Astrocyte (in vitro differentiated cells and primary cell): Measurements from ENCODE around the gene ARHGAP26. TPM values are rescaled to one million over a fixed set of nuclear protein-coding genes. Genes with fewer than 3 reads are reported as not detected.

ENCODE experiments used
- DNase-seq: peaks from one replicate; pipeline ENCODE4 v3.0.0-alpha.2; 2010; ENCODE audit warnings: low read depth
- FAIRE-seq: peaks from 2 replicates; lab custom pipeline; 2011; peaks lifted over from hg19 to GRCh38; lab: Jason Lieb, UNC
- H2AFZ ChIP-seq: 2 replicates; pipeline ENCODE4 v1.6.0; 2012; ENCODE audit warnings: low read depth, low read length, inconsistent platforms
- H3K27ac ChIP-seq: 2 replicates; pipeline ENCODE4 v1.5.1; 2011; ENCODE audit warnings: low read depth, low read length, inconsistent platforms
- H3K27me3 ChIP-seq: 2 replicates; pipeline ENCODE4 v1.6.0; 2011; ENCODE audit warnings: low read length, inconsistent platforms; ENCODE audit not compliant: insufficient read depth
- H3K36me3 ChIP-seq: 2 replicates; pipeline ENCODE4 v1.5.1; 2011; ENCODE audit warnings: low read length, inconsistent platforms; ENCODE audit not compliant: insufficient read depth
- H3K4me1 ChIP-seq: 2 replicates; pipeline ENCODE4 v1.5.1; 2011; ENCODE audit warnings: low read length, inconsistent platforms; ENCODE audit not compliant: insufficient read depth
- H3K4me2 ChIP-seq: 2 replicates; pipeline ENCODE4 v1.6.0; 2012; ENCODE audit warnings: low read length, inconsistent platforms
- H3K4me3 ChIP-seq: 2 replicates; pipeline ENCODE4 v1.5.1; 2011; ENCODE audit warnings: low read depth, mild to moderate bottlenecking, low read length, inconsistent platforms; ENCODE audit not compliant: insufficient read depth
- H3K79me2 ChIP-seq: 2 replicates; pipeline ENCODE4 v1.6.0; 2012; ENCODE audit warnings: mild to moderate bottlenecking, low read length, inconsistent platforms; ENCODE audit not compliant: insufficient read depth
- H3K9ac ChIP-seq: 2 replicates; pipeline ENCODE4 v1.6.0; 2012; ENCODE audit warnings: mild to moderate bottlenecking, low read length, inconsistent platforms
- H3K9me3 ChIP-seq: 2 replicates; pipeline ENCODE4 v1.5.1; 2012; ENCODE audit warnings: low read depth, mild to moderate bottlenecking, low read length, inconsistent platforms; ENCODE audit not compliant: insufficient read depth
- H4K20me1 ChIP-seq: 2 replicates; pipeline ENCODE4 v1.6.0; 2012; ENCODE audit warnings: low read length, inconsistent platforms; ENCODE audit not compliant: insufficient read depth
- H3K27ac Mint-ChIP-seq: one replicate; pipeline ENCODE4 v1.8.0; 2021; ENCODE audit warnings: mild to moderate bottlenecking, mixed read lengths; ENCODE audit not compliant: unreplicated experiment
- H3K27me3 Mint-ChIP-seq: one replicate; pipeline ENCODE4 v1.8.0; 2021; ENCODE audit warnings: low read depth, mixed read lengths; ENCODE audit not compliant: unreplicated experiment
- H3K36me3 Mint-ChIP-seq: one replicate; pipeline ENCODE4 v1.8.0; 2021; ENCODE audit warnings: low read depth, mixed read lengths; ENCODE audit not compliant: unreplicated experiment
- H3K4me1 Mint-ChIP-seq: one replicate; pipeline ENCODE4 v1.8.0; 2021; ENCODE audit warnings: low read depth, mixed read lengths; ENCODE audit not compliant: unreplicated experiment
- H3K4me3 Mint-ChIP-seq: one replicate; pipeline ENCODE4 v1.8.0; 2021; ENCODE audit warnings: mild to moderate bottlenecking, moderate library complexity, mixed read lengths; ENCODE audit not compliant: unreplicated experiment
- H3K9me3 Mint-ChIP-seq: one replicate; pipeline ENCODE4 v1.8.0; 2021; ENCODE audit warnings: mild to moderate bottlenecking, mixed read lengths; ENCODE audit not compliant: unreplicated experiment
- CTCF ChIP-seq: IDR thresholded peaks from 2 replicates; pipeline ENCODE4 v1.5.1; 2011; ENCODE audit warnings: low read depth, mild to moderate bottlenecking, inconsistent platforms, low read length, moderate library complexity; ENCODE audit not compliant: insufficient read depth
- EZH2 ChIP-seq: IDR thresholded peaks from 2 replicates; pipeline ENCODE4 v1.6.1; 2012; ENCODE audit warnings: mild to moderate bottlenecking, low read length, inconsistent platforms; ENCODE audit not compliant: insufficient read depth
- total RNA-seq: library from RNA; stranded (reverse); gene quantifications from 2 replicates; pipeline ENCODE4 v1.2.1, GENCODE V29; 2021

Gene ARHGAP26
- total RNA-seq, 1 donor from 2014 or later: 5.6 TPM

GRCh38 chr5:142827934-142828576 is 57.9 kb downstream of the ARHGAP26 start:
- no peaks in the 10 kb centered on the region for H3K79me2 ChIP-seq
- no peaks in the 10 kb centered on the region for H3K27me3 ChIP-seq
- no peaks in the 10 kb centered on the region for H4K20me1 ChIP-seq
- H3K4me1 ChIP-seq: peaks cover 59% of the 10 kb centered on the region
- Mint-ChIP-seq H3K27ac (no peak overlapping the region), H3K4me1 (peaks cover 57% of the 10 kb centered on the region), H3K27me3 (no peaks in the 10 kb centered on the region), H3K4me3 (no peak overlapping the region), H3K36me3 (no peaks in the 10 kb centered on the region), H3K9me3 (no peaks in the 10 kb centered on the region)
- no peak overlapping the region for H3K27ac ChIP-seq
- no peak overlapping the region for H3K9ac ChIP-seq
- FAIRE-seq (no peak), DNase-seq (peak; percentile 56)
- no peaks in the 10 kb centered on the region for H3K36me3 ChIP-seq
- no peak for TF ChIP-seq CTCF
- no peak for TF ChIP-seq EZH2
- no peak overlapping the region for H2AFZ ChIP-seq
- H3K4me2 ChIP-seq: peak overlapping the region; percentile 71
- no peak overlapping the region for H3K4me3 ChIP-seq
- H3K9me3 ChIP-seq: no peaks in the 10 kb centered on the region

GRCh38 chr5:142828797-142829535 is 58.8 kb downstream of the ARHGAP26 start:
- Mint-ChIP-seq H3K27me3 (no peaks in the 10 kb centered on the region), H3K4me3 (no peak overlapping the region), H3K27ac (no peak overlapping the region), H3K9me3 (no peaks in the 10 kb centered on the region), H3K4me1 (peaks cover 54% of the 10 kb centered on the region), H3K36me3 (no peaks in the 10 kb centered on the region)
- Histone ChIP-seq H3K4me1 (peaks cover 59% of the 10 kb centered on the region), H3K4me2 (peak overlapping the region; percentile 71), H3K4me3 (no peak overlapping the region), H3K27ac (no peak overlapping the region), H3K79me2 (no peaks in the 10 kb centered on the region), H3K9ac (no peak overlapping the region), H3K27me3 (no peaks in the 10 kb centered on the region), H3K36me3 (no peaks in the 10 kb centered on the region), H2AFZ (no peak overlapping the region), H3K9me3 (no peaks in the 10 kb centered on the region), H4K20me1 (no peaks in the 10 kb centered on the region)
- no peak for DNase-seq
- no peak for TF ChIP-seq EZH2
- TF ChIP-seq CTCF: no peak
- no peak for FAIRE-seq
